ENCODE measurements around the gene ADARB1.

ADARB1 gene

GRCh38 chr21:45267390-45267760, 193.0 kb downstream of the ADARB1 start:
- no peak for DNase-seq (ENCODE audit: low read depth)

GRCh38 chr21:45269861-45270260, 195.5 kb downstream of the ADARB1 start:
- no peak for DNase-seq (ENCODE audit: low read depth)

- peak; percentile 32 for DNase-seq (ENCODE audit: low read depth)
Observed at GRCh38 chr21:45270306-45270821, 196.0 kb downstream of the ADARB1 start.

All from iris pigment epithelial cell (primary cell).